ENCODE data around the gene HOTAIR.

GRCh38 chr12:53965281-53966084 is 9.3 kb downstream of the HOTAIR start:
- TF ChIP-seq CTCF (IDR thresholded peaks at IDR 0.05) = no peak
- no peak for TF ChIP-seq EZH2phosphoT487 (IDR thresholded peaks at IDR 0.05)

All from neural progenitor cell (in vitro differentiated cells).